ENCODE results near the gene SETMAR.
"Not testable (repeated sequence)": the region's sequence is repeated elsewhere in the genome, so short reads cannot be mapped to it uniquely, and the experiment has no call there.

SETMAR gene

DNA sequence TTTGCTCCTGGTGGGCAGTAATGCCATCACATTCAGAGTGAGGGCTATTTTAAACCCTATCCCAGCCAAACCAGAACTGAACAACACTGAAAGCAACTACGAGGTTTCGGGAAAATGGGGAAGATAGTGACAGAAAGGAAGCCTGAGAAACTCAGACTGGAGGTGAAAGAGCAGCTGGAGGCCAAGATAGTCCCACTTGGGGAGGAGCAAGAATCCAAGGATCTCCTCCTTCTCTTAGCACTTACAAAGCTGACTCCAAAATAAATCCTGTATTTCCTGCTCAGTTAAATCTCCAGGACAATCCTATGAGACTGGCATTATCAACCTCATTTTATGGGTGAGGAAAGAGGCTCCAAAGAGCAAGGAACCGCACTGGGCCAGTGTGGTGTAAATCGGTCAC is 14.1 kb upstream of the SETMAR start:
- H3K27ac ChIP-seq (ENCODE audit: low read length), result no peak overlapping the region
- H2AFZ ChIP-seq (ENCODE audit: low read depth, low read length), result no peak overlapping the region

DNA sequence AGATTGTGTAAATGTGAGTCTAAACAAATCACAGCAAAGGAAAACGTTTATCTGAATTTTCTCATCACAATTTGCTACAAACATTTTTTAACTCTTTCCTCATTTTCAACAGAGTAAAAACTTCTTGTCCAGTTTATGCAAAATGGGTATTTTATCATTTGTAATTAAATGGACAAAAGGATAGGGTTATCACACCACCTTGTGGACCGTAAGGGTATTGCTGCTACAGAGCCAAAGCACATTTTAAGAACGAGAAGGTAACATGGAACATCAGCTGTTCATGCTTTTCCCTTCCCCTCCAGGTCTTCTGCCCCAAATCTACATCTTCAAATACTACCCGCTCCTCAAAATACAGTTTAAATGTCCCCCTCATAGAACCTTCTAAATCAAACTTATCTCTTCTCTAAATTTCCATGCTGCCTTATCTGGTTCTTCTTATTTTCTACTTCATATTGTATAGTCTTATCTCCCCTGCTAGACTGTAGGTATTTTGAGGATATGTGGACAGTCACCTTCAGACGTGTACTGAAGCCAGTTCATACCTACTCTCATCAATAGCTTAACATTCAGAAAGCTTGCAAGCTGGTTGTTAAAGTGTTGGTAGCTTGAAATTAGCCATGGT is 12.8 kb upstream of the SETMAR start:
- no peaks in the 10 kb centered on the region for H3K9me3 ChIP-seq (ENCODE audit: insufficient read depth, low read length)
- H3K79me2 ChIP-seq (ENCODE audit: low read length), result no peaks in the 10 kb centered on the region
- no peaks in the 10 kb centered on the region for H3K27me3 ChIP-seq (ENCODE audit: low read depth, low read length)
- no peak overlapping the region for H2AFZ ChIP-seq (ENCODE audit: low read depth, low read length)
- H3K4me1 ChIP-seq (ENCODE audit: low read length), result no peaks in the 10 kb centered on the region
- H3K9ac ChIP-seq (ENCODE audit: low read length), result no peak overlapping the region
- no peak overlapping the region for H3K27ac ChIP-seq (ENCODE audit: low read length)
- H3K4me2 ChIP-seq (ENCODE audit: low read length), result no peak overlapping the region
- H3K36me3 ChIP-seq (replicated peaks; ENCODE audit: low read depth, low read length), result no peaks in the 10 kb centered on the region
- no peak overlapping the region for H3K4me3 ChIP-seq (ENCODE audit: low read length)
- no peak for TF ChIP-seq EZH2phosphoT487 (IDR thresholded peaks at IDR 0.05; ENCODE audit: low read depth)
- TF ChIP-seq, protein P1, sequence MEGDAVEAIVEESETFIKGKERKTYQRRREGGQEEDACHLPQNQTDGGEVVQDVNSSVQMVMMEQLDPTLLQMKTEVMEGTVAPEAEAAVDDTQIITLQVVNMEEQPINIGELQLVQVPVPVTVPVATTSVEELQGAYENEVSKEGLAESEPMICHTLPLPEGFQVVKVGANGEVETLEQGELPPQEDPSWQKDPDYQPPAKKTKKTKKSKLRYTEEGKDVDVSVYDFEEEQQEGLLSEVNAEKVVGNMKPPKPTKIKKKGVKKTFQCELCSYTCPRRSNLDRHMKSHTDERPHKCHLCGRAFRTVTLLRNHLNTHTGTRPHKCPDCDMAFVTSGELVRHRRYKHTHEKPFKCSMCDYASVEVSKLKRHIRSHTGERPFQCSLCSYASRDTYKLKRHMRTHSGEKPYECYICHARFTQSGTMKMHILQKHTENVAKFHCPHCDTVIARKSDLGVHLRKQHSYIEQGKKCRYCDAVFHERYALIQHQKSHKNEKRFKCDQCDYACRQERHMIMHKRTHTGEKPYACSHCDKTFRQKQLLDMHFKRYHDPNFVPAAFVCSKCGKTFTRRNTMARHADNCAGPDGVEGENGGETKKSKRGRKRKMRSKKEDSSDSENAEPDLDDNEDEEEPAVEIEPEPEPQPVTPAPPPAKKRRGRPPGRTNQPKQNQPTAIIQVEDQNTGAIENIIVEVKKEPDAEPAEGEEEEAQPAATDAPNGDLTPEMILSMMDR (IDR thresholded peaks at IDR 0.05; ENCODE audit: low read depth, low read length), result no peak
- H4K20me1 ChIP-seq (ENCODE audit: insufficient read depth, low read length), result no peaks in the 10 kb centered on the region

More for the DNA sequence above, 14.1 kb upstream of the SETMAR start:
- Histone ChIP-seq H3K4me1 (ENCODE audit: low read length) (no peaks in the 10 kb centered on the region), H3K9ac (ENCODE audit: low read length) (no peak overlapping the region), H3K4me2 (ENCODE audit: low read length) (no peak overlapping the region), H4K20me1 (ENCODE audit: insufficient read depth, low read length) (no peaks in the 10 kb centered on the region), H3K9me3 (ENCODE audit: insufficient read depth, low read length) (no peaks in the 10 kb centered on the region), H3K27me3 (ENCODE audit: low read depth, low read length) (no peaks in the 10 kb centered on the region), H3K36me3 (replicated peaks; ENCODE audit: low read depth, low read length) (no peaks in the 10 kb centered on the region), H3K4me3 (ENCODE audit: low read length) (no peak overlapping the region), H3K79me2 (ENCODE audit: low read length) (no peaks in the 10 kb centered on the region)
- no peak for TF ChIP-seq EZH2phosphoT487 (IDR thresholded peaks at IDR 0.05; ENCODE audit: low read depth)
- TF ChIP-seq, protein P1 (IDR thresholded peaks at IDR 0.05; ENCODE audit: low read depth, low read length), result no peak

DNA sequence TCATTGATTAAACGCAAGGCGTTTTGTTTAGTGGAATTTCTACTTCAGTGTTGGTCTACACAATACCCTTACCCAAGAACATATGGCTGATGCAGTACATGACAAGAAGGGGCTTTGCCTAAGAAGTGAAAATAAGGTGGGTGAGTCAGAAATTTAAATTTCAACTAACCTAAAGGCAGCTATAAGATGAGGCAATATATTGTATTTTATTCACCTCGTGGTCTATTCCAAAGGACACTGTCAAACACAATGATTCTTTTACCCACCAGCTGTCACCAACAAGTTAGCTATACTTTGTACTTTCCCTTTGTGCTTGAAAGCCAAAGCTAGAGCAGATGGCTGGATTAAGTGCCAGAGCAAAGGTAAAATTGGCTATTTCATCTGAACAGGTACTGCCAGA is 10.9 kb upstream of the SETMAR start:
- no peak for TF ChIP-seq EZH2phosphoT487 (IDR thresholded peaks at IDR 0.05; ENCODE audit: low read depth)
- TF ChIP-seq, protein P1 (IDR thresholded peaks at IDR 0.05; ENCODE audit: low read depth, low read length), result no peak
- no peaks in the 10 kb centered on the region for H3K79me2 ChIP-seq (ENCODE audit: low read length)
- H3K9ac ChIP-seq (ENCODE audit: low read length), result no peak overlapping the region
- H3K36me3 ChIP-seq (replicated peaks; ENCODE audit: low read depth, low read length), result no peaks in the 10 kb centered on the region
- no peak overlapping the region for H3K4me2 ChIP-seq (ENCODE audit: low read length)
- H3K27ac ChIP-seq (ENCODE audit: low read length), result no peak overlapping the region
- no peaks in the 10 kb centered on the region for H4K20me1 ChIP-seq (ENCODE audit: insufficient read depth, low read length)
- no peaks in the 10 kb centered on the region for H3K9me3 ChIP-seq (ENCODE audit: insufficient read depth, low read length)
- no peak overlapping the region for H3K4me3 ChIP-seq (ENCODE audit: low read length)
- no peaks in the 10 kb centered on the region for H3K27me3 ChIP-seq (ENCODE audit: low read depth, low read length)
- no peak overlapping the region for H2AFZ ChIP-seq (ENCODE audit: low read depth, low read length)
- H3K4me1 ChIP-seq (ENCODE audit: low read length), result no peaks in the 10 kb centered on the region

DNA sequence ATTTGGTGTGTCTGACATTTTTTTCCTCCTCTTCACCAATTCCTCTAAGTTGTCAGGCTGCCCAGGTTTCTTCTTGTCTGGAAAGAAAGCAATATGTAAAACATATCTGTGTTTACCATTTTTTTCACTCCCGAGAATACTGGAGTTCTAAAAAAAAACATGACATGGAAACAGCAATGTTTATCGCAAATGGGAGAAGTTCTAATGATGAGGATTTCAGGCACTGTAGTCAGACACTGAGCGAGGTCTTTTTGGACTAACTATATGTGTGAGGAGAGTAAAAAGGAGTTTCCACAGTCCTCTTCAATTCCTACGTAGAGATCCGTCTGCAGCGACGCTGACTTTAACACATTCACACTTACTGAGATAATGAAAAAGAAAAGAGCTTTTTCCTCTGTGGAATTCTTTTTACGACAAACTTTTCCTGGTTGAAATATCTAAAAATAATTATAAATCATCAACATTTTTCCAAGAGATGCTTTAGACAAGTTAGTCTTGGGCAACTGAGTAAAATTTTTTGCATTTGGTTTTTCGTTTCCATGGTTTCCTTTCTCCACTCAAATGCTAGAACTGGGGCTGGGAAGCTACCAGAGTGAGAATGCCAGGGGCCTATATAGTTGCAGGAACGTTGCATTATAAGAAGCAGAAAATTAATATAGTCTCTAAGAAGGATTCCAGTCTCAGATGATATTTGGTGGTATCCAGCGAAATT is 8.4 kb upstream of the SETMAR start:
- H3K4me3 ChIP-seq (ENCODE audit: low read length), result no peak overlapping the region
- H3K36me3 ChIP-seq (replicated peaks; ENCODE audit: low read depth, low read length), result no peaks in the 10 kb centered on the region
- no peaks in the 10 kb centered on the region for H3K79me2 ChIP-seq (ENCODE audit: low read length)
- H3K4me1 ChIP-seq (ENCODE audit: low read length), result no peaks in the 10 kb centered on the region
- no peak for TF ChIP-seq EZH2phosphoT487 (IDR thresholded peaks at IDR 0.05; ENCODE audit: low read depth)
- TF ChIP-seq, protein P1 (IDR thresholded peaks at IDR 0.05; ENCODE audit: low read depth, low read length), result no peak
- no peak overlapping the region for H3K27ac ChIP-seq (ENCODE audit: low read length)
- no peaks in the 10 kb centered on the region for H3K9me3 ChIP-seq (ENCODE audit: insufficient read depth, low read length)
- H2AFZ ChIP-seq (ENCODE audit: low read depth, low read length), result no peak overlapping the region
- H3K4me2 ChIP-seq (ENCODE audit: low read length), result no peak overlapping the region
- H3K27me3 ChIP-seq (ENCODE audit: low read depth, low read length), result no peaks in the 10 kb centered on the region
- no peak overlapping the region for H3K9ac ChIP-seq (ENCODE audit: low read length)
- no peaks in the 10 kb centered on the region for H4K20me1 ChIP-seq (ENCODE audit: insufficient read depth, low read length)

DNA sequence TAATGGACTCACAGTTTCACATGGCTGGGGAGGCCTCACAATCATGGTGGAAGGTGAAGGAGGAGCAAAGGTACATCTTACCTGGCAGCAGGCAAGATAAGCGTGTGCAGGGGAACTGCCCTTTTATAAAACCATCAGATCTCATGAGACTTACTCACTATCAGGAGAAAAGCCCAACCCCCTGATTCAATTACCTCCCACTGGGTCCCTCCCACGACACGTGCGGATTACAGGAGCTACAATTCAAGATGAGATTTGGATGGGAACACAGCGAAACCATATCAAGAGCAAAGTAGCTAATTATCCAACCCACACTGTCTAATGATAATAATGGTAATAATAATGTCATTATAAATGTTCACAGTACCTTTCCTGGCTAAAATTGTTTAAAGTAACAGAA is 6.7 kb upstream of the SETMAR start:
- H3K27ac ChIP-seq (ENCODE audit: low read length); H3K36me3 ChIP-seq (replicated peaks; ENCODE audit: low read depth, low read length); H3K4me1 ChIP-seq (ENCODE audit: low read length); H3K4me3 ChIP-seq (ENCODE audit: low read length); H4K20me1 ChIP-seq (ENCODE audit: insufficient read depth, low read length); H3K79me2 ChIP-seq (ENCODE audit: low read length); H3K9ac ChIP-seq (ENCODE audit: low read length); H3K9me3 ChIP-seq (ENCODE audit: insufficient read depth, low read length); H3K27me3 ChIP-seq (ENCODE audit: low read depth, low read length); H2AFZ ChIP-seq (ENCODE audit: low read depth, low read length); H3K4me2 ChIP-seq (ENCODE audit: low read length): not testable (repeated sequence)
